Activated CD8-positive, alpha-beta T cell treated with anti-CD3 and anti-CD28 coated beads for 36 hours (primary cell): ENCODE measurements around the gene ZNRF2. TPM values are rescaled to one million over a fixed set of nuclear protein-coding genes. Genes with fewer than 3 reads are reported as not detected.

Experiments used
- ATAC-seq: fragments of 200-7000 bp; cut with Tn5 transposase; one replicate; pipeline ENCODE4 v1.10.0; 2021; ENCODE audit warnings: mild to moderate bottlenecking, moderate library complexity
- CTCF ChIA-PET: fragments of 350-600 bp; sonication (Branson Sonifier 250); formaldehyde crosslinking; loops from one replicate; lab custom pipeline; 2021; ENCODE audit warnings: antibody characterized with exemption; lab: Charles Lee
- POLR2A ChIA-PET: fragments of 350-600 bp; sonication (Branson Sonifier 250); formaldehyde crosslinking; loops from one replicate; lab custom pipeline; 2021; ENCODE audit warnings: antibody characterized with exemption; lab: Charles Lee
- DNase-seq: peaks from one replicate; pipeline ENCODE4 v3.0.0-alpha.2; 2020
- H3K27ac Mint-ChIP-seq: one replicate; pipeline ENCODE4 v1.8.0; 2021; ENCODE audit warnings: mild to moderate bottlenecking, mixed read lengths
- H3K27me3 Mint-ChIP-seq: one replicate; pipeline ENCODE4 v1.8.0; 2021; ENCODE audit warnings: mixed read lengths
- H3K36me3 Mint-ChIP-seq: one replicate; pipeline ENCODE4 v1.8.0; 2021; ENCODE audit warnings: low read depth, mixed read lengths
- H3K4me1 Mint-ChIP-seq: one replicate; pipeline ENCODE4 v1.8.0; 2021; ENCODE audit warnings: low read depth, mixed read lengths
- H3K4me3 Mint-ChIP-seq: one replicate; pipeline ENCODE4 v1.8.0; 2021; ENCODE audit warnings: mild to moderate bottlenecking, moderate library complexity, mixed read lengths
- H3K9me3 Mint-ChIP-seq: one replicate; pipeline ENCODE4 v1.8.0; 2021; ENCODE audit warnings: mixed read lengths
- CTCF ChIP-seq: fragments of 200-600 bp; IDR thresholded peaks from one replicate; pipeline ENCODE4 v1.8.0; 2022; ENCODE audit warnings: antibody characterized with exemption, mild to moderate bottlenecking
- intact Hi-C: fragments of 100-400 bp; cut with micrococcal nuclease; formaldehyde crosslinking; loops from one replicate; pipeline ENCODE4 v1.10.0; 2022
- total RNA-seq, 2 experiments: library from RNA; stranded (reverse); gene quantifications; one replicate each; pipeline ENCODE4 v1.2.3, GENCODE V29; 2021

Gene ZNRF2
- total RNA-seq, 2 experiments from 2014 or later: 8.9 to 9.7 TPM

DNA sequence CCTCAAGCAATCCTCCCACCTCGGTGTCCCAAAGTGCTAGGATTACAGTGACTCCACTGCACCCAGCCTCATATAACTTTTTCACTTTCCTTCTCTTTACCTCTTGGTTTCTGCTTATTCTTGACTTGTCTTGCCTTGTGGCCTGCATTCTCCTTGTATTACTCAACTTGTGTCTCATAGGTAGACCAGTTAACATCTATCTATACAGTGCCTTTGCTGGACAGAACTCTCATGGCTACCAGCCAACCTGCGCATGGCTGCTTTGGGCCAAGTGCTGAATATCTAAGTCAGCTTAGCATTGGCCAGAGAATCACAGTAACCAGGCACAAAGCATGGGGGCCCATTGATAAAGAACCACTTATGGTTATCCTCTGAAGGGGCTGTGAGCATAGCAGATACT is 42.6 kb upstream of the ZNRF2 start:
- ChIA-PET CTCF (no interaction called here), POLR2A (no interaction called here)
- H3K4me3 Mint-ChIP-seq: no peak overlapping the region
- no peak overlapping the region for H3K27ac Mint-ChIP-seq
- H3K9me3 Mint-ChIP-seq: no peaks in the 10 kb centered on the region
- peaks cover 14% of the 10 kb centered on the region for H3K27me3 Mint-ChIP-seq
- no peak for ATAC-seq
- intact Hi-C loops: no loop called here
- H3K36me3 Mint-ChIP-seq: peaks cover 2% of the 10 kb centered on the region
- H3K4me1 Mint-ChIP-seq: peaks cover 9% of the 10 kb centered on the region
- no peak for DNase-seq
- TF ChIP-seq CTCF: no peak

DNA sequence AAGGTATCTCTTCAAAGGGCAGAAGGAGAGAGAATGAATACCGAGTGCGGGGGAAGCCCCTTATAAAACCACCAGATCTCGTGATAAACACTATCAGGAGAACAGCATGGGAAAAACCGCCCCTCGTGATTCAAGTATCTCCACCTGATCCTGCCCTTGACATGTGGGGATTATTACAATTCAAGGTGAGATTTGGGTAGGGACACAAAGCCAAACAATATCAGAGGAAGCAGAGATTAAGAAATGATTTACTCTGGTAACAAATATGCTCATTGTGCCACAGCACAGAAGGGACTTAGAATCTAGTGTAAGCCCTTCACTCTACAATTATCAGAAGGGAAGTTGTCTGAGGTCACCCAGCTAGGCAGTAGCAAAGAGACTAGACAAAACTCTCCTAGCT is 40.1 kb upstream of the ZNRF2 start:
- H3K9me3 Mint-ChIP-seq: no peaks in the 10 kb centered on the region
- ChIA-PET CTCF (interaction anchor here (0.8 to 1.0 kb wide), 2 partner anchors 11 to 31 kb away, joined by 3 read pairs; no protein-coding TSS in a partner anchor), POLR2A (no interaction called here)
- TF ChIP-seq CTCF: no peak
- no peak overlapping the region for H3K27ac Mint-ChIP-seq
- intact Hi-C loops: no loop called here
- H3K4me3 Mint-ChIP-seq: no peak overlapping the region
- peaks cover 6% of the 10 kb centered on the region for H3K4me1 Mint-ChIP-seq
- peaks cover 2% of the 10 kb centered on the region for H3K36me3 Mint-ChIP-seq
- DNase-seq: no peak
- no peak for ATAC-seq
- H3K27me3 Mint-ChIP-seq: peaks cover 14% of the 10 kb centered on the region

GRCh38 chr7:30245913-30246312 is 38.5 kb upstream of the ZNRF2 start:
- intact Hi-C loops: no loop called here
- Mint-ChIP-seq H3K27me3 (peaks cover 3% of the 10 kb centered on the region), H3K36me3 (peaks cover 2% of the 10 kb centered on the region), H3K27ac (no peak overlapping the region), H3K9me3 (no peaks in the 10 kb centered on the region), H3K4me3 (no peak overlapping the region), H3K4me1 (peaks cover 12% of the 10 kb centered on the region)
- DNase-seq: no peak
- no peak for TF ChIP-seq CTCF
- ChIA-PET POLR2A (no interaction called here), CTCF (no interaction called here)
- ATAC-seq: no peak

GRCh38 chr7:30246392-30246791 is 38.0 kb upstream of the ZNRF2 start:
- Mint-ChIP-seq H3K27ac (no peak overlapping the region), H3K9me3 (no peaks in the 10 kb centered on the region), H3K36me3 (peaks cover 2% of the 10 kb centered on the region), H3K4me1 (peaks cover 12% of the 10 kb centered on the region), H3K27me3 (peaks cover 1% of the 10 kb centered on the region), H3K4me3 (no peak overlapping the region)
- DNase-seq (no peak), ATAC-seq (no peak)
- no peak for TF ChIP-seq CTCF
- CTCF ChIA-PET: no interaction called here
- intact Hi-C loops: no loop called here
- POLR2A ChIA-PET: no interaction called here

DNA sequence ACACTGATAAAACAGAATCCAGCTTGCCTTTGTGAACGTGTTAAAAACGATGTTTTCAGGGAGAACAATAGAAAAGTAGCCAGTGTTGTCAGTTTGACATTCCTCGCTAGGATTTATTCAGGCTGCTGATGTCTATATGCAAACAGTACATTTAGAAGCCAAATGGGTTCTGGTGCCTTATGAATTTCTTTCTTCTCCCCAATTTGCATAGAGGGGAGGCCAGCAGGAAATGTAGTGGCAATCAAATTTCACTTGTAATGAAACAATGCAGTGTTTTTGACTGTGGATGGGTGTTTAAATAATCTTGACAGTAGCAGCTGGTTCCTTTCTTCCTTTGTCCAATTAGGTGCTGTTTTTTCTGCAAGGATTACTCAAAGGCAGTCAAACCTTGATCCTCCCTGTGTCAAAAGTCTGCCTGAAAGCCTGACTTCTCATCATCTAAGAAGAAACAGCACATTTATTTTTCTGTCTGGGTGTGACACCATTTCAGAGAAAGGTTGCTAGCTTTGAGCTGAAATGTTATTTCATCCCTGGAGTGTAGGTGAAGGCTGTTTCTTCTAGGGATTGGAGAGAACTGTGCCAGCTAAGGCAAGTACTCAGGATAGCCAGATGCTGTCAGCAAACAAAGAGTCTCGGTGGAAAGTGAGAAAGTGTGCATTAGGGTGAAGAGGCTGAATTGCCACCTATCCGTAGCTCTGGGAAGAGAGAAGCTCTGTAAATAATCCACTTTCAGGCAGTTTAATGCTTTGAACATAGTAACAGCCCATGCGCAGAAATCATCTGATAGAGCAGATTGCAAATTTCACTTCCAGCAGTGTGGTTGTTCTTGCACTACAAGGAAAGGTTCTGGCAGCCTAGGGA is 36.6 kb upstream of the ZNRF2 start:
- Mint-ChIP-seq H3K36me3 (no peaks in the 10 kb centered on the region), H3K4me3 (no peak overlapping the region), H3K9me3 (no peaks in the 10 kb centered on the region), H3K27ac (no peak overlapping the region), H3K27me3 (no peaks in the 10 kb centered on the region), H3K4me1 (peaks cover 12% of the 10 kb centered on the region)
- POLR2A ChIA-PET: no interaction called here
- no peak for ATAC-seq
- no peak for DNase-seq
- CTCF ChIA-PET: no interaction called here
- TF ChIP-seq CTCF: no peak
- intact Hi-C loops: no loop called here
